DND-41 (cell line): ENCODE results near the gene RACK1.
"Not testable (repeated sequence)": the region's sequence is repeated elsewhere in the genome, so short reads cannot be mapped to it uniquely, and the experiment has no call there.

ENCODE experiments used
- ATAC-seq: fragments of 200-7000 bp; cut with Tn5 transposase; 3 replicates; pipeline ENCODE4 v1.9.1; 2021; ENCODE audit warnings: low read depth; ENCODE audit not compliant: insufficient read depth
- DNase-seq: peaks from one replicate; pipeline ENCODE4 v3.0.0-alpha.2; 2020
- H2AFZ ChIP-seq: 2 replicates; pipeline ENCODE4 v1.6.0; 2012; ENCODE audit warnings: low read depth, low read length
- H3K27ac ChIP-seq: 2 replicates; pipeline ENCODE4 v1.5.1; 2012; ENCODE audit warnings: low read length, inconsistent platforms
- H3K27me3 ChIP-seq: fragments of 200-600 bp; sonication (generic); 2 replicates; pipeline ENCODE4 v1.6.0; 2012; ENCODE audit warnings: low read length, mild to moderate bottlenecking, inconsistent platforms; ENCODE audit not compliant: insufficient read depth, poor library complexity
- H3K36me3 ChIP-seq: 2 replicates; pipeline ENCODE4 v1.5.1; 2012; ENCODE audit warnings: low read length, inconsistent platforms; ENCODE audit not compliant: insufficient read depth
- H3K4me1 ChIP-seq: 2 replicates; pipeline ENCODE4 v1.5.1; 2012; ENCODE audit warnings: mild to moderate bottlenecking, low read length; ENCODE audit not compliant: insufficient read depth
- H3K4me2 ChIP-seq: 2 replicates; pipeline ENCODE4 v1.6.0; 2012; ENCODE audit warnings: mild to moderate bottlenecking, moderate library complexity, low read length, inconsistent platforms; ENCODE audit not compliant: insufficient read depth
- H3K4me3 ChIP-seq, 2 experiments: fragments of 200-600 bp in 1 of 2; shearing (Covaris generic) in 1 of 2; 2 replicates each; pipeline ENCODE4 v1.5.1; 2012 to 2016; ENCODE audit warnings: inconsistent platforms in 2 of 2, low read length in 2 of 2, mild to moderate bottlenecking in 2 of 2, low read depth in 1 of 2, moderate library complexity in 1 of 2
- H3K79me2 ChIP-seq: 2 replicates; pipeline ENCODE4 v1.6.0; 2012; ENCODE audit warnings: low read length, inconsistent platforms; ENCODE audit not compliant: insufficient read depth
- H3K9ac ChIP-seq: 2 replicates; pipeline ENCODE4 v1.6.0; 2012; ENCODE audit warnings: low read depth, mild to moderate bottlenecking, inconsistent platforms, low read length, moderate library complexity
- H3K9me3 ChIP-seq: 2 replicates; pipeline ENCODE4 v1.5.1; 2012; ENCODE audit warnings: low read length, moderate library complexity, mild to moderate bottlenecking, inconsistent platforms; ENCODE audit not compliant: insufficient read depth, severe bottlenecking
- H4K20me1 ChIP-seq: 2 replicates; pipeline ENCODE4 v1.6.0; 2012; ENCODE audit warnings: low read length; ENCODE audit not compliant: insufficient read depth
- EZH2 ChIP-seq: IDR thresholded peaks from 3 replicates; pipeline ENCODE4 v1.6.1; 2012; ENCODE audit warnings: borderline replicate concordance, low read depth, mild to moderate bottlenecking, moderate library complexity, low read length, inconsistent platforms; ENCODE audit not compliant: severe bottlenecking
- TF ChIP-seq, protein P1 (sequence below): IDR thresholded peaks from 2 replicates; pipeline ENCODE4 v1.5.1; 2012; ENCODE audit warnings: borderline replicate concordance, low read length, moderate library complexity, mild to moderate bottlenecking; ENCODE audit not compliant: poor library complexity, severe bottlenecking; ENCODE audit errors: extremely low read depth

Gene RACK1

DNA sequence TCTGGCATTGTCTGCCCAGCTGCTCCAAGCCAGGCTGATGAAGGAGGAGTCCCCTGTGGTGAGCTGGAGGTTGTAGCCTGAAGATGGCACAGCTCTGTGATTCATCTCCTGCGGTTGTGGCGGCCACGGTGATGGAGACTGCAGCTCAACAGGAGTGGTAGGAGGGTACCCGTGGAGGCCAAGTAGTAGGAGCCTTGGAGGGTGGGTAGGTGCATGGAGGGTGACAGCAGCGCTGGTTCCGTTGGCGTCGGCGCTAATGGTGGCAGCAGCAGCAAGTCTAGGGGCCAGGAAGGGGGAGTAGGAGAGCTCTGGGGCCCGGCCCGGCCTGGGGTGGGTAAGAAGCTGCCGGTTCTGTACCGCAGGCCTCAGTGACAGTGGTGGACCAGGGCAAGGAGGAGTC lies 39.6 kb upstream of the RACK1 start:
- Histone ChIP-seq H3K27me3 (no peaks in the 10 kb centered on the region), H3K9me3 (no peaks in the 10 kb centered on the region), H3K4me2 (no peak overlapping the region), H3K9ac (no peak overlapping the region), H3K4me3 (no peak overlapping the region), H3K4me1 (no peaks in the 10 kb centered on the region), H3K36me3 (no peaks in the 10 kb centered on the region), H3K27ac (no peak overlapping the region), H3K79me2 (no peaks in the 10 kb centered on the region), H2AFZ (no peak overlapping the region), H4K20me1 (no peaks in the 10 kb centered on the region)
- DNase-seq (no peak), ATAC-seq (no peak)
- no peak for TF ChIP-seq EZH2

DNA sequence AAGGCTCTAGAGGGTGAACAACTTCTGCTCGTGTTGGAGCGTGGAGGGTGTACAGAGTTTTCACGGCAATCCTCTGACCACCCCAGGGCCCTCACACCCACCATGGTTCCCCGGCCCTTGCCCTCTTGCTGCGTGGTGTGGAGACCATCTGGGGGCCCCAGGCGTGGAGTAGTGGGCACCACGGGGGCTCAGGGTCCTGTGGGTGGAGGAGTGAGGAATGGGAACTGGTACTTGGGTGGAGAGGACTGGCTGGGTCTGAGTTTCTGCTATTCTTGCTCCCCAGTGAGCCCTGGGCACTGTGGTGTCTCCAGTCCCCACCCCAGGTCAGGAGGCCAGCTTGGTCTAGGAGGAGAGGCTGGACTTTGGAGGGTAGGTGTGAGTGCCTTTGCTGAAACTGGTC lies 39.2 kb upstream of the RACK1 start:
- TF ChIP-seq, protein P1, sequence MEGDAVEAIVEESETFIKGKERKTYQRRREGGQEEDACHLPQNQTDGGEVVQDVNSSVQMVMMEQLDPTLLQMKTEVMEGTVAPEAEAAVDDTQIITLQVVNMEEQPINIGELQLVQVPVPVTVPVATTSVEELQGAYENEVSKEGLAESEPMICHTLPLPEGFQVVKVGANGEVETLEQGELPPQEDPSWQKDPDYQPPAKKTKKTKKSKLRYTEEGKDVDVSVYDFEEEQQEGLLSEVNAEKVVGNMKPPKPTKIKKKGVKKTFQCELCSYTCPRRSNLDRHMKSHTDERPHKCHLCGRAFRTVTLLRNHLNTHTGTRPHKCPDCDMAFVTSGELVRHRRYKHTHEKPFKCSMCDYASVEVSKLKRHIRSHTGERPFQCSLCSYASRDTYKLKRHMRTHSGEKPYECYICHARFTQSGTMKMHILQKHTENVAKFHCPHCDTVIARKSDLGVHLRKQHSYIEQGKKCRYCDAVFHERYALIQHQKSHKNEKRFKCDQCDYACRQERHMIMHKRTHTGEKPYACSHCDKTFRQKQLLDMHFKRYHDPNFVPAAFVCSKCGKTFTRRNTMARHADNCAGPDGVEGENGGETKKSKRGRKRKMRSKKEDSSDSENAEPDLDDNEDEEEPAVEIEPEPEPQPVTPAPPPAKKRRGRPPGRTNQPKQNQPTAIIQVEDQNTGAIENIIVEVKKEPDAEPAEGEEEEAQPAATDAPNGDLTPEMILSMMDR: no peak
- no peak for TF ChIP-seq EZH2
- Histone ChIP-seq H3K27ac (no peak overlapping the region), H3K36me3 (no peaks in the 10 kb centered on the region), H3K9me3 (no peaks in the 10 kb centered on the region), H2AFZ (no peak overlapping the region), H3K4me2 (no peak overlapping the region), H3K27me3 (no peaks in the 10 kb centered on the region), H3K4me1 (no peaks in the 10 kb centered on the region), H3K9ac (no peak overlapping the region), H3K4me3 (no peak overlapping the region), H3K79me2 (no peaks in the 10 kb centered on the region), H4K20me1 (no peaks in the 10 kb centered on the region)
- no peak for DNase-seq
- ATAC-seq: no peak

DNA sequence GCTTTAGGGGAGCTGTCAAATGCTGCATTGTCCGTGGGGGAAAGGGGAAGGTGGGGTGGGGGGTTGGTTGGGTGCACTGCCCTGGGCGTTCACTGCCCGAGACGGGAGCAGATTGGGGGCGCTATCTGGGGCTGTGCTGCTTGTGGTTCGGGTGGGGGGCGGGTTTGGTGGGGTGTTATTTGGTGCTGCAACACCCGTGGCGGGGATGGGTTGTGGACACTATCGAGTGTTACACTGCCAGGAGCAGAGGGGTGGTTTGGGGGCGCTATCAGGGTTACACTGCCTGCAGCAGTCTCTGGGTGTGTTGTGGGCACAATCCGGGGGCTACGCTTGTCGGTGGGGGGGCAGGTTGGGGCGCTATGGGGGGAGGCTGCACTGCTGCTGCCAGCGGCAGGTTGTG lies 38.7 kb upstream of the RACK1 start:
- H3K4me3 ChIP-seq, H3K79me2 ChIP-seq, H4K20me1 ChIP-seq, H2AFZ ChIP-seq, H3K9me3 ChIP-seq, H3K27me3 ChIP-seq, H3K36me3 ChIP-seq, H3K4me1 ChIP-seq, H3K9ac ChIP-seq, H3K4me2 ChIP-seq, ATAC-seq, DNase-seq, H3K27ac ChIP-seq: not testable (repeated sequence)

DNA sequence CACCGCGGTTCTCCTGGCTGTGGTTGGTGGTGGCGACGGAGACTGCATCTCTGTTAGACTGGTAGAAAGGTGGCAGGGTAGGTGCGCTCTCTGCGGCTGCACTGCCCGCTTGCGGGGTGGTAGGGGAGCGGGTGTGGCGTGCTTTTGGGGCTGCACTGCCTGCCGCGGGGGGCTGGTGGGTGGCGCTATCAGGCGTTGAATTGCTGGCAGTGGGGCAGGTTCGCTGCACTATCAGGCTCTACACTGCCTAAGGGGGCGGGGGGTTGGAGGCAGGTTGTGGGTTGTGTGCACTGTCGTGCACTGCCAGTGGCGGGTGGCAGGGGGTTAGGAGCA lies 38.2 kb upstream of the RACK1 start:
- no peaks in the 10 kb centered on the region for H3K79me2 ChIP-seq
- DNase-seq (no peak), ATAC-seq (no peak)
- no peak overlapping the region for H3K4me2 ChIP-seq
- H2AFZ ChIP-seq: no peak overlapping the region
- no peaks in the 10 kb centered on the region for H3K27me3 ChIP-seq
- no peaks in the 10 kb centered on the region for H3K9me3 ChIP-seq
- TF ChIP-seq, protein P1: no peak
- no peak for TF ChIP-seq EZH2
- H3K9ac ChIP-seq: no peak overlapping the region
- no peaks in the 10 kb centered on the region for H3K4me1 ChIP-seq
- no peak overlapping the region for H3K27ac ChIP-seq
- no peak overlapping the region for H3K4me3 ChIP-seq
- H4K20me1 ChIP-seq: no peaks in the 10 kb centered on the region
- H3K36me3 ChIP-seq: no peaks in the 10 kb centered on the region
